ENCODE data around the gene HBE1.

- no peak for TF ChIP-seq CTCF (IDR thresholded peaks at IDR 0.05)
- TF ChIP-seq EZH2 (IDR thresholded peaks at IDR 0.05) = no peak
These were observed 3.9 kb downstream of the HBE1 start for GRCh38 chr11:5265832-5266231.
